Common myeloid progenitor, CD34-positive (primary cell): Measurements from ENCODE around the gene TSPAN14.
"Not testable (repeated sequence)": the region's sequence is repeated elsewhere in the genome, so short reads cannot be mapped to it uniquely, and the experiment has no call there.

Experiments used
- CTCF ChIA-PET: fragments of 350-600 bp; sonication (Branson Sonifier 250); formaldehyde crosslinking; loops from one replicate; lab custom pipeline; 2021; ENCODE audit warnings: antibody characterized with exemption; lab: Charles Lee
- POLR2A ChIA-PET: fragments of 350-600 bp; sonication (Branson Sonifier 250); formaldehyde crosslinking; loops from one replicate; lab custom pipeline; 2021; ENCODE audit warnings: antibody characterized with exemption; lab: Charles Lee
- DNase-seq, 3 donors: peaks; one replicate each; pipeline versions ENCODE4 v3.0.0 to v3.0.0-alpha.2; 2013
- H3K27ac ChIP-seq, 2 experiments: 1 replicate in 1 of 2; 2 replicates in 1 of 2; pipeline ENCODE4 v1.7.0; 2013; ENCODE audit warnings: inconsistent platforms in 2 of 2, low read length in 2 of 2, mild to moderate bottlenecking in 2 of 2, low read depth in 1 of 2, moderate library complexity in 1 of 2; ENCODE audit not compliant: severe bottlenecking in 2 of 2, insufficient read depth in 1 of 2, poor library complexity in 1 of 2
- H3K27me3 ChIP-seq, 5 experiments: replicated peaks in 2 of 5; 1 replicate in 3 of 5; 2 replicates in 2 of 5; pipeline versions ENCODE4 v1.6.1 to v1.7.0; 2013; ENCODE audit warnings: low read length in 4 of 5, mild to moderate bottlenecking in 2 of 5, moderate library complexity in 2 of 5, inconsistent platforms in 1 of 5; ENCODE audit not compliant: insufficient read depth in 5 of 5, control insufficient read depth in 4 of 5
- H3K36me3 ChIP-seq, 4 experiments: 1 replicate in 2 of 4; 2 replicates in 2 of 4; pipeline versions ENCODE4 v1.6.1 to v1.7.0; 2013; ENCODE audit warnings: low read length in 3 of 4, control low read depth in 1 of 4, mild to moderate bottlenecking in 1 of 4; ENCODE audit not compliant: control insufficient read depth in 4 of 4, insufficient read depth in 4 of 4
- H3K4me1 ChIP-seq, 4 experiments: 1 replicate in 3 of 4; 2 replicates in 1 of 4; pipeline versions ENCODE4 v1.6.1 to v1.7.1; 2013; ENCODE audit warnings: low read length in 3 of 4, mild to moderate bottlenecking in 3 of 4, control low read depth in 1 of 4, inconsistent platforms in 1 of 4, moderate library complexity in 1 of 4; ENCODE audit not compliant: control insufficient read depth in 4 of 4, insufficient read depth in 4 of 4; ENCODE audit errors: control extremely low read depth in 1 of 4
- H3K4me3 ChIP-seq, 7 experiments: 1 replicate in 4 of 7; 2 replicates in 3 of 7; pipeline versions ENCODE4 v1.5.1 to v1.7.0; 2013; ENCODE audit warnings: mild to moderate bottlenecking in 7 of 7, low read length in 6 of 7, moderate library complexity in 6 of 7, inconsistent platforms in 2 of 7, low read depth in 2 of 7, control low read depth in 1 of 7; ENCODE audit not compliant: insufficient read depth in 4 of 7, control insufficient read depth in 1 of 7; ENCODE audit errors: extremely low read depth in 1 of 7
- H3K9me3 ChIP-seq, 5 experiments: 1 replicate in 4 of 5; 2 replicates in 1 of 5; pipeline versions ENCODE4 v1.6.1 to v1.7.1; 2013; ENCODE audit warnings: low read length in 4 of 5, mild to moderate bottlenecking in 2 of 5, inconsistent platforms in 1 of 5, low read depth in 1 of 5, moderate library complexity in 1 of 5; ENCODE audit not compliant: control insufficient read depth in 4 of 5, insufficient read depth in 2 of 5; ENCODE audit errors: control extremely low read depth in 1 of 5
- WGBS: methylation state at CpG from one replicate; pipeline ENCODE4 v1.1.5; 2013; ENCODE audit not compliant: insufficient coverage; 5-methylcytosine and 5-hydroxymethylcytosine counted together

The TSPAN14 gene

DNA sequence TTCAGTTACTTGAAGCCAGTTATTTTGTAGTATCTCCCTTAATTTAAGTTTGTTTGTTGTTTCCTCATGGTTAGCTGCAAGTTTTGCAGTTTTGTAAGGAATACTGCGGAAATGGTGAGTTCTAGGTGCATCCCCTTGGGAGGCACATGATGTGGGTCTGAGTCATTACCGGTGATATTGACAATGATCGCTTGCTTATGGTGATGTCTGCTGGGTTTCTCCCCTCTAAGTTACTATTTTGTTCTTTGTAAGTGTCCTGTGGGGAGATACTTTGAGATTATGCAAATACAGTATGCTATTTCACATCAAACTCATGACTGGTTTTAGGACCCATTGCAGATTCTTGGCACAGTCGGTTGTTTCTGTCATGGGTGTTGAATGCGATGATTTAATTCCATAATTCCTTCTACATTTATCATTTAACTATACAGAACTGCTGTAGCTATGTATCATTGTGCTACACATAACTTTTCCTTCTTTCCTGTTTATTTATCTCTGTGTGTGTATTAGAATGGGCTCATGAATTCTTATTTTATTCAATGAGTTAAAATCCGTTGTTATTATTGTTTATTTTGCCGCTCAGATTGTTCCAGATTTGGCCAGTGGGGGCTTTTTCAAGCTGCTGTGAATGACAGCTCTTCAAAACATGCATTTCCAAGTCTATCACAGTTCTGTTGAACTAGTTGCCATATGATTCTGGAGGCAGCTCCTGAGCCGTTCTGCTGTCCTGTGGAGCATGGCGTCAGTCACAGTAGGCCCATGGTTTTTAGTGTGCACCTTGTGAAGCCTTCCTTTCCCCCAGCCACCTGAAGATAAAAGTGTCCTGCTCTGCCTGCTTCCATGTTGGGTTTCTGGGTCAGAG lies 18.4 kb downstream of the TSPAN14 start:
- no peak for DNase-seq
- Histone ChIP-seq H3K27me3 (no peaks in the 10 kb centered on the region), H3K4me3 (no peak overlapping the region), H3K36me3 (peaks cover 0 to 34% (median 17%) of the 10 kb centered on the region in 4 experiments), H3K27ac (no peak overlapping the region), H3K9me3 (peaks cover 0 to 9% (median 4%) of the 10 kb centered on the region in 5 experiments), H3K4me1 (peaks cover 4 to 17% (median 15%) of the 10 kb centered on the region in 4 experiments)
- POLR2A ChIA-PET, result no interaction called here
- 91% methylated on average over 6 of the region's 9 CpGs for WGBS
- CTCF ChIA-PET, result interaction anchor here (0.5 to 3.6 kb wide), 9 partner anchors 9 to 33 kb away, joined by 3 to 14 read pairs (median 4); no protein-coding TSS in a partner anchor

DNA sequence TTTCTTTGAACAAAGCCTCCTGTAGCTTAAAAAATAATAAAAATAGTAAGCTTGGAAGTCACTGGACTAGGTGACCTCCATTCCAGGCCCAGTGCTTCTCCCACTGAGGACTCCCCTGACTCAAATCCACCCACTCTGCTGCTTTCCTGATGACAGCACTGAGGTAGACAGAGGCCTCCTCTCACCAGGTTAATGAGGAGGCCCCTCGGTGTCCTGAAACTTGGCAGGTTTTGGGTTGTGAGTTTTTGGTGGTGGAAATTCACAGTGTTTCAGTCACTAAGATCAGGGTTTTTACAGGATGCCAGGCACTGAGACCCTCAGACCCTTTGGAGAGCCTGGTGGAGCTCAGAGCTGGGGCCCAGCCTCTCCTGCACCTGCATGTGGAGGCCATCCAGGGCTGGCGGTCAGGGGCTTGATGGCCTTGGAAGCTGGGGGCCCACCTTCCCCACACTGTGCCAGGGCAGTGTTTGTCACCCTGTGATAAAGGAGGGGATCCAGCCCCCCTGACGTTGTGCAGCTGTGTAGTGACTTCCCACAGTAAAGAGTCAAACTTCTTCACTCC lies 19.1 kb downstream of the TSPAN14 start:
- peaks cover 4 to 10% (median 8%) of the 10 kb centered on the region in 4 experiments for H3K4me1 ChIP-seq
- peaks cover 0 to 37% (median 20%) of the 10 kb centered on the region in 4 experiments for H3K36me3 ChIP-seq
- POLR2A ChIA-PET, result interaction anchor here (0.6 kb wide), 1 partner anchor 10 kb away, joined by 3 read pairs; no protein-coding TSS in a partner anchor
- no peaks in the 10 kb centered on the region for H3K27me3 ChIP-seq
- WGBS, result 100% methylated on average over 1 of the region's 3 CpGs
- DNase-seq, result no peak
- H3K4me3 ChIP-seq, result no peak overlapping the region
- H3K9me3 ChIP-seq, result peaks cover under 1 to 14% (median 6%) of the 10 kb centered on the region in 5 experiments
- no peak overlapping the region for H3K27ac ChIP-seq
- CTCF ChIA-PET, result interaction anchor here (0.5 to 3.6 kb wide), 10 partner anchors 10 to 32 kb away, joined by 3 to 14 read pairs (median 4); no protein-coding TSS in a partner anchor

DNA sequence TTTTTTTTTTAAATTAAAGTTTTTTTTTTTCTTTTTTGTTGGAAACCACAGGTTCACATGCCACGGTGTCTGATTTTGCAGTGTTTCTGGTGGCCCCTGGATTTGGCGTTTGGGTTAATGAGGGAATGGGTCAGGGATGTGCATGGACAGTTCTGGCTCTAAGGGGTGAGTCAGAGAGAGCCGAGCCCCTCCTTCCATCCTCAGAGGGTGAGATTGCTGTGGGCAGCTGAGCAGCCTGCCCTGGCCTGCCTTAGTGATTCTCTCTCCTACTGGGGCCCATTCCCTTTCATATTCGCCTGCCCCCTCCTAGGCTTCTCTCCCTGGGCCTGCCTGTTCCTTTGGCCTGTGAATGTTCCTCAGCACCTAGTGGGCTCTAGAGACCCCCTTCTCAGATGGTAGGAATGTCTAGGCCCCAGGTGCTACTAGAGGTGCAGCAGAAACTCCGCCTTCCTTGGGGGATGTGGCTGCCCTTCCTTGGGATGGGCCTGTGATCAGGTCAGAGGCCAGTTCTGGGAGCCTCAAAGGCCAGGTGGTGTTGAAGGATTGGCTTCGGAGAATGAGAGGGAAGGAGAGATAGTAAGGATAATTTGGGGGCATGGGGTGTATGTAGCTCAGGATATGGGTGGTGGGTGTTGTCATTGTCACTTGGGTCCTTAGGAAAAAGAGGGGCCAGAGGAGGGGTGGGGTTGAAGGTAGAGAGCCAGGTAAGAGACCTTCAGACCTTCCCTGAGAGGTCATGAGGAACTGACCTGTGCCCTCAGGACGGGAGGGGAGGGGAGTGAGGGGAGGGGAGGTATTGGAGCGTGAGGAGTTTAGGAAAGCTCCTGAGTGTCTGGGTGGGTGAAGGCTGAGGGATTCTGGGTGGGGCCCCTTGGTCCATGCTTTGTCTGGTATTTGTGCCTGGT lies 19.8 kb downstream of the TSPAN14 start:
- POLR2A ChIA-PET, result interaction anchor here (0.6 kb wide), 1 partner anchor 11 kb away, joined by 3 read pairs; no protein-coding TSS in a partner anchor
- Histone ChIP-seq H3K4me1 (peaks cover 0 to 3% (median under 1%) of the 10 kb centered on the region in 4 experiments), H3K9me3 (peaks cover 2 to 20% (median 8%) of the 10 kb centered on the region in 5 experiments), H3K27ac (no peak overlapping the region), H3K36me3 (peaks cover 0 to 37% (median 22%) of the 10 kb centered on the region in 4 experiments), H3K4me3 (no peak overlapping the region), H3K27me3 (no peaks in the 10 kb centered on the region)
- DNase-seq, result no peak
- CTCF ChIA-PET, result interaction anchor here (0.5 to 3.6 kb wide), 6 partner anchors 10 to 31 kb away, joined by 3 to 14 read pairs (median 6); no protein-coding TSS in a partner anchor
- 98% methylated on average over 6 of the region's 8 CpGs for WGBS

DNA sequence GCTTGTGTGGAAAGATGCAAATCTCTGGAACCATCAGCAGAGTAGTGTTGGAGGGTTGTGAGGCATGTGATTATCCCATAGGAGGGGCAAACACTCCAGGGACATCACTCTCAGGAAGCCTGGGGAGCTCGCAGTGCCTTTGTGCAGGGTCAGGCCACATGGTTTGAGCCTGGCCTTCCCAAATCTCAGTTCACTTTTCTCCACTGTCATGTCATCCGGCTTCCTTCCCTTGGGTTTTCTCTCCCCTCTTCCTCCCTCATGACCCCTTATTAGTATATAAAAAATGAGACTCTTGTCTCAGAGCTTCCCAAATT lies 20.4 kb downstream of the TSPAN14 start:
- Histone ChIP-seq H3K36me3 (peaks cover 0 to 32% (median 21%) of the 10 kb centered on the region in 4 experiments), H3K9me3 (peaks cover 2 to 20% (median 8%) of the 10 kb centered on the region in 5 experiments), H3K27ac (no peak overlapping the region), H3K4me3 (no peak overlapping the region), H3K27me3 (no peaks in the 10 kb centered on the region), H3K4me1 (no peaks in the 10 kb centered on the region)
- ChIA-PET POLR2A (no interaction called here), CTCF (interaction anchor here (0.5 to 3.6 kb wide), 6 partner anchors 10 to 31 kb away, joined by 3 to 14 read pairs (median 6); no protein-coding TSS in a partner anchor)
- no peak for DNase-seq
- 100% methylated on average over 1 of the region's 2 CpGs for WGBS

DNA sequence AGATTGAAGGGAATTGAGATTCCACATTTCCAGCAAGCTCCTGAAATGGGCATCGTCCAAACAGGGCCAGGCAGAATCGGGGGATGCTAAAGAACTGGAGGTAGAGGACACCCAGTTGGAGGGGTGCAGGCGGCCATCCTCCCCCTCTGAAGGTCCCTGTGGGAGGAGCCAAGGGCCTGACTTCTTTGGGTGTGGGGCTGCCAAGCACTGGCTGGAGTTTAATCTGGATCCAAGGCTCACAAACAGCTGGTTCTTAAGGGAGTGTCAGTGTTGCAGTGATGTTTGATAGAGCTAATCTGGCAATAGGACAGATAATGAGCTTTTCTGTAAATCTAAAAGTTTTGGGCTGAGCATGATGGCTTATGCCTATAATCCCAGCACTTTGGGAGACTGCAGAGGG lies 20.8 kb downstream of the TSPAN14 start:
- WGBS, result 96% methylated on average over 3 of the region's 3 CpGs
- Histone ChIP-seq H3K27me3 (no peaks in the 10 kb centered on the region), H3K27ac (no peak overlapping the region), H3K9me3 (peaks cover 2 to 20% (median 8%) of the 10 kb centered on the region in 5 experiments), H3K4me3 (no peak overlapping the region), H3K4me1 (no peaks in the 10 kb centered on the region), H3K36me3 (peaks cover 0 to 31% (median 21%) of the 10 kb centered on the region in 4 experiments)
- no peak for DNase-seq
- POLR2A ChIA-PET, result no interaction called here
- CTCF ChIA-PET, result interaction anchor here (1.3 to 3.6 kb wide), 5 partner anchors 9 to 30 kb away, joined by 3 to 14 read pairs (median 9); no protein-coding TSS in a partner anchor

DNA sequence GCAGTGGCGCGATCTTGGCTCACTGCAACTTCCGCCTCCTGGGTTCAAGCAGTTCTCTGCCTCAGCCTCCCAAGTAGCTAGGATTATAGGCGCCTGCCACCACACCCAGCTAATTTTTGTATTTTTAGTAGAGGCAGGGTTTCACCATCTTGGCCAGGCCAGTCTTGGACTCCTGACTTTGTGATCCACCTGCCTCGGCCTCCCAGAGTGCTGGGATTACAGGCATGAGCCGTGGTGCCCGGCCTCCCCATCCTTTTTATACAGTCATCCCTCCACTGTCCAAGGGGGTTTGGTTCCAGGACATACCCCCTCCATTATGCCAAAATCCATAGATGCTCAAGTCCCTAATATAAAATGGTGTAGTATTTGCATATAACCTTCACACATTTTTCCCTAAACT lies 21.5 kb downstream of the TSPAN14 start:
- H3K4me3 ChIP-seq, H3K4me1 ChIP-seq, H3K27ac ChIP-seq, DNase-seq, H3K27me3 ChIP-seq, POLR2A ChIA-PET: not testable (repeated sequence)
- Histone ChIP-seq H3K9me3 (peaks cover 2 to 20% (median 8%) of the 10 kb centered on the region in 5 experiments), H3K36me3 (peaks cover 0 to 27% (median 19%) of the 10 kb centered on the region in 4 experiments)
- CTCF ChIA-PET, result interaction anchor here (1.3 to 3.1 kb wide), 3 partner anchors 11 to 30 kb away, joined by 3 to 14 read pairs (median 9); no protein-coding TSS in a partner anchor
- WGBS, result 87% methylated on average over 2 of the region's 7 CpGs
